HEK293T (cell line): ENCODE results near the gene CD81.

ENCODE experiments used
- CTCF ChIA-PET: fragments of 350-600 bp; formaldehyde crosslinking; extraction: SDS; loops from one replicate; lab custom pipeline; 2021; ENCODE audit warnings: antibody characterized with exemption, inconsistent platforms; lab: Yijun Ruan, JAX
- POLR2A ChIA-PET: fragments of 350-600 bp; formaldehyde crosslinking; extraction: SDS; loops from one replicate; lab custom pipeline; 2020; ENCODE audit warnings: antibody characterized with exemption, inconsistent platforms; lab: Yijun Ruan, JAX
- DNase-seq: peaks from one replicate; pipeline ENCODE4 v3.0.0; 2012; ENCODE audit warnings: mixed read lengths; ENCODE audit errors: extremely low spot score
- ARNT ChIP-seq: fragments of 450-650 bp; IDR thresholded peaks from 2 replicates; pipeline ENCODE4 v1.6.1; 2017; ENCODE audit warnings: mild to moderate bottlenecking
- BHLHE40 ChIP-seq: fragments of 450-650 bp; IDR thresholded peaks from 2 replicates; pipeline ENCODE4 v1.6.1; 2016; ENCODE audit warnings: mild to moderate bottlenecking, moderate library complexity, borderline replicate concordance
- CTBP1 ChIP-seq: fragments of 450-650 bp; IDR thresholded peaks from 2 replicates; pipeline ENCODE4 v1.6.1; 2016; ENCODE audit warnings: borderline replicate concordance
- ELF4 ChIP-seq: fragments of 450-650 bp; IDR thresholded peaks from 2 replicates; pipeline ENCODE4 v1.6.1; 2017; ENCODE audit warnings: antibody characterized with exemption
- FOXA1 ChIP-seq: fragments of 450-650 bp; IDR thresholded peaks from 2 replicates; pipeline ENCODE4 v1.6.1; 2016; ENCODE audit warnings: mild to moderate bottlenecking
- FOXK2 ChIP-seq: fragments of 450-650 bp; IDR thresholded peaks from 2 replicates; pipeline ENCODE4 v1.6.1; 2016; ENCODE audit warnings: mild to moderate bottlenecking
- FOXM1 ChIP-seq: fragments of 450-650 bp; IDR thresholded peaks from 2 replicates; pipeline ENCODE4 v1.6.1; 2017; ENCODE audit warnings: mild to moderate bottlenecking, borderline replicate concordance
- HDGF ChIP-seq: fragments of 450-650 bp; IDR thresholded peaks from 2 replicates; pipeline ENCODE4 v1.6.1; 2017; ENCODE audit warnings: antibody characterized with exemption, borderline replicate concordance
- L3MBTL2 ChIP-seq: fragments of 450-650 bp; conservative IDR thresholded peaks from 2 replicates; pipeline ENCODE4 v1.6.1; 2016; ENCODE audit warnings: mild to moderate bottlenecking
- LEF1 ChIP-seq: fragments of 450-650 bp; IDR thresholded peaks from 2 replicates; pipeline ENCODE4 v1.6.1; 2017; ENCODE audit warnings: mild to moderate bottlenecking, borderline replicate concordance
- NFRKB ChIP-seq: fragments of 450-650 bp; IDR thresholded peaks from 2 replicates; pipeline ENCODE4 v1.6.1; 2016; ENCODE audit warnings: mild to moderate bottlenecking, moderate library complexity
- SP1 ChIP-seq: fragments of 450-650 bp; IDR thresholded peaks from 2 replicates; pipeline ENCODE4 v1.6.1; 2017
- SUZ12 ChIP-seq: fragments of 450-650 bp; IDR thresholded peaks from 2 replicates; pipeline ENCODE4 v1.6.1; 2016; ENCODE audit warnings: mild to moderate bottlenecking
- TARDBP ChIP-seq: fragments of 450-650 bp; IDR thresholded peaks from 2 replicates; pipeline ENCODE4 v1.6.1; 2016
- ZNF384 ChIP-seq: fragments of 450-650 bp; IDR thresholded peaks from 2 replicates; pipeline ENCODE4 v1.6.1; 2016
- TF ChIP-seq, protein P1 (sequence below): fragments of 450-650 bp; IDR thresholded peaks from 2 replicates; pipeline ENCODE4 v1.6.1; 2016

The CD81 gene

DNA sequence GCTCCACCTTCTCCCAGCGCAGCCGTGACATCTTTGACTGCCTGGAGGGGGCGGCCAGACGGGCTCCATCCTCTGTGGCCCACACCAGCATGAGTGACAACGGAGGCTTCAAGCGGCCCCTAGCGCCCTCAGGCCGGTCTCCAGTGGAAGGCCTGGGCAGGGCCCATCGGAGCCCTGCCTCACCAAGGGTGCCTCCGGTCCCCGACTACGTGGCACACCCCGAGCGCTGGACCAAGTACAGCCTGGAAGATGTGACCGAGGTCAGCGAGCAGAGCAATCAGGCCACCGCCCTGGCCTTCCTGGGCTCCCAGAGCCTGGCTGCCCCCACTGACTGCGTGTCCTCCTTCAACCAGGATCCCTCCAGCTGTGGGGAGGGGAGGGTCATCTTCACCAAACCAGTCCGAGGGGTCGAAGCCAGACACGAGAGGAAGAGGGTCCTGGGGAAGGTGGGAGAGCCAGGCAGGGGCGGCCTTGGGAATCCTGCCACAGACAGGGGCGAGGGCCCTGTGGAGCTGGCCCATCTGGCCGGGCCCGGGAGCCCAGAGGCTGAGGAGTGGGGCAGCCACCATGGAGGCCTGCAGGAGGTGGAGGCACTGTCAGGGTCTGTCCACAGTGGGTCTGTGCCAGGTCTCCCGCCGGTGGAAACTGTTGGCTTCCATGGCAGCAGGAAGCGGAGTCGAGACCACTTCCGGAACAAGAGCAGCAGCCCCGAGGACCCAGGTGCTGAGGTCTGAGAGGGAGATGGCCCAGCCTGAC is 26.0 kb downstream of the CD81 start:
- CTCF ChIA-PET, result interaction anchor here (0.6 kb wide), 1 partner anchor 128 kb away, joined by 3 read pairs; no protein-coding TSS in a partner anchor
- POLR2A ChIA-PET, result interaction anchor here (4.5 kb wide), 1 partner anchor 17 kb away, joined by 30 read pairs; no protein-coding TSS in a partner anchor
- no peak for DNase-seq
- no peak for TF ChIP-seq CTBP1
- no peak for TF ChIP-seq HDGF
- TF ChIP-seq ARNT, result no peak
- TF ChIP-seq SUZ12, result no peak

DNA sequence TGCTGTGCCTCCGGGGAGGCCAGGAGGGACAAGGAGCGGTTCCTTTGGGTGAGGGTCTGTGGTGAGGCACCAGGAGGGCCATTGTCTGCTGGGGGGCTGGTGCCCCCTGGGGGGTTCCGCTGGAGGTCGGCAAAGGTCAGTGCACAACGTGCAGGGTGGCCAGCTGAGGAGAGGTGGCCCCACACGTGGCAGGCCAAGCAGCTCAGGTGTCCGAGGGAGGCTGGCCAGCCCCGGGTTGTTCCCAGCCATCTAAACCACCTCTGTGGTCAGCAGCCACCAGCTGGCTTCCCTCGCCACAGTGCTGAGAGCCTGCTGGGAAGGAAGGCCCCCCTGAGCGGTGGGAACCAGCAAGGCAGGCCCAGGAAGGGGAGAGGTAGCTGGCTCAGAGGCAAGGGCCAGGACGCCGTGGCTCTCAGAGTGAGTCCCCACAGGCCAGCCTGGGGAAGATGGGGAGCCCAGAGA is 27.7 kb downstream of the CD81 start:
- ChIA-PET CTCF (no interaction called here), POLR2A (interaction anchor here (0.7 kb wide), 1 partner anchor 9 kb away, joined by 3 read pairs; no protein-coding TSS in a partner anchor)
- DNase-seq, result no peak
- TF ChIP-seq, protein P1, sequence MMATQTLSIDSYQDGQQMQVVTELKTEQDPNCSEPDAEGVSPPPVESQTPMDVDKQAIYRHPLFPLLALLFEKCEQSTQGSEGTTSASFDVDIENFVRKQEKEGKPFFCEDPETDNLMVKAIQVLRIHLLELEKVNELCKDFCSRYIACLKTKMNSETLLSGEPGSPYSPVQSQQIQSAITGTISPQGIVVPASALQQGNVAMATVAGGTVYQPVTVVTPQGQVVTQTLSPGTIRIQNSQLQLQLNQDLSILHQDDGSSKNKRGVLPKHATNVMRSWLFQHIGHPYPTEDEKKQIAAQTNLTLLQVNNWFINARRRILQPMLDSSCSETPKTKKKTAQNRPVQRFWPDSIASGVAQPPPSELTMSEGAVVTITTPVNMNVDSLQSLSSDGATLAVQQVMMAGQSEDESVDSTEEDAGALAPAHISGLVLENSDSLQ, result no peak
- no peak for TF ChIP-seq L3MBTL2
- TF ChIP-seq CTBP1, result no peak
- TF ChIP-seq ZNF384, result no peak
- no peak for TF ChIP-seq ELF4
- TF ChIP-seq ARNT, result no peak
- TF ChIP-seq TARDBP, result no peak
- no peak for TF ChIP-seq FOXK2
- TF ChIP-seq SP1, result no peak
- TF ChIP-seq FOXM1, result no peak
- TF ChIP-seq FOXA1, result no peak
- no peak for TF ChIP-seq NFRKB
- TF ChIP-seq HDGF, result no peak
- no peak for TF ChIP-seq BHLHE40
- no peak for TF ChIP-seq LEF1
- no peak for TF ChIP-seq SUZ12

DNA sequence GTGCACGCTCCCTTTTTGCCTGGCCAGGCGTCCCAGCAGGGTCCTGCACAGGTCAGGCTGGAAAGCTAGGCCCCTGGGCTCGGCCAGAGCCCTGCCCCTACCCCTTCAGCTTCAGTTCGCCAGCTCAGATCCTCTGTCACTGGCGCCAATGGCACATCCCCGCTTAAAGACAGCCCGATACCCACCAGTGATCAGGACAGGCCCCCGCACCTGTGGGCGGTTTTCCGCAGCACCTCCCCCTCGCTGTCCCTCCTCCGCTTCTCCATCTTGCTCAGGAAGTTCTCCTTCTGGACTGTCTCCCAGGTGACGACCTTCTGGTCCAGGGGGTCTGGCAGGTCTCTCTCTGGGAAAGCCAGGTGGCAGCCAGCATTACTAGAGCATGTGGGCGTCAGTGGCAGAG is 29.3 kb downstream of the CD81 start:
- TF ChIP-seq HDGF (no peak), TARDBP (no peak), ELF4 (no peak), L3MBTL2 (no peak), CTBP1 (no peak), FOXA1 (no peak), ZNF384 (no peak), FOXM1 (no peak), NFRKB (no peak), SP1 (no peak), ARNT (no peak), LEF1 (no peak), FOXK2 (no peak), SUZ12 (no peak)
- TF ChIP-seq, protein P1, result no peak
- ChIA-PET CTCF (no interaction called here), POLR2A (no interaction called here)
- no peak for DNase-seq

DNA sequence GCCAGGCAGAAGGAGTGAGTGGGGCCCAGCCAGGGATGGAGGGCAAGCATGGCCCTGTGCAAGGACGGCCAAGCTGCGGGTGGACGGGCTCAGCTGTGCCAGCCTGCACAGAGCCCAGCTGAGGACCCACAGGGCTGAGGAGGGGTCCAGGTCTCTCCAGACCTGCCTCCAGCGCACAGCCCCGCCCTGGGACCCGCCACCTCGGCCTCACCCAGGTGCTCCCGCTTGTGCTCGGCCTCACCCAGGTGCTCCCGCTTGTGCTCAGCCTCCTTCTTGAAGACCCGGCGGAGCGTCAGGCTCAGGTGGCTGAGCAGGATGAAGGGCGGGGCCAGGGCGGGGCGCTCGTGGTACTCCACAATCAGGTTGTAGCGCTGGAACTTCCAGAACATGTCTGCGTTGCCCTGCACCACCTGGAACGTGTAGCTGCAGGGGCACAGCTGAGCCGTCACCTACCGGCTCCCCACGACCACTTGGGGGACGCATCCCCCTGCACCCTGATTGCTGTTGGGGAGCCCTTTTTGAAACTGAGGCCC is 29.8 kb downstream of the CD81 start:
- CTCF ChIA-PET, result no interaction called here
- TF ChIP-seq SP1 (no peak), ARNT (no peak)
- no peak for DNase-seq
- POLR2A ChIA-PET, result no interaction called here

DNA sequence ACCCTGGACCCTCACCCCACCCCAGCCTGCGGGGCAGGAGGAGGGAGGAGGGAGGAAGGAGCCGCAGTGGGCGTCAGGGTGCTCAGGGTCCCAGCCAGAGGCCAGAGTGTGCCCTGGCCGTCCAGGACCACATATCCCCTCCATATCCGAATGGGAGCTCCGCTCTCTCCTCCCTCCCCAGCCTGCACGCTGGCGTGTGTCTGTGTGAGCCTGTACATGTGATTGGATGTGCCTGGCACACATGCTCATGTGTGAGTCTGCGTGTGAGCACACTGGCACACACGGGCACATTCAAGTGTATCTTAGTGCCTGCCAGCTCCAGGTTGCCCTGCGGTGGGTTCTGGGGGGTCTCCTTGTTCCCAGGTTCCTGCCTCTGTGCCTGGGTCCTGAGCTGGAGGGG is 31.6 kb downstream of the CD81 start:
- ChIA-PET POLR2A (interaction anchor here (1.2 to 3.4 kb wide), 3 partner anchors 8 to 32 kb away, joined by 6 to 22 read pairs (median 18); partner anchors contain the start of genes CD81 and TSSC4), CTCF (interaction anchor here (1.1 to 2.8 kb wide), 2 partner anchors 8 to 11 kb away, joined by 4 to 29 read pairs; partner anchors contain the start of gene TSSC4)
- TF ChIP-seq NFRKB (no peak), L3MBTL2 (no peak), ZNF384 (no peak), FOXK2 (no peak), BHLHE40 (no peak), LEF1 (no peak)
- TF ChIP-seq, protein P1, result no peak
- no peak for DNase-seq

DNA sequence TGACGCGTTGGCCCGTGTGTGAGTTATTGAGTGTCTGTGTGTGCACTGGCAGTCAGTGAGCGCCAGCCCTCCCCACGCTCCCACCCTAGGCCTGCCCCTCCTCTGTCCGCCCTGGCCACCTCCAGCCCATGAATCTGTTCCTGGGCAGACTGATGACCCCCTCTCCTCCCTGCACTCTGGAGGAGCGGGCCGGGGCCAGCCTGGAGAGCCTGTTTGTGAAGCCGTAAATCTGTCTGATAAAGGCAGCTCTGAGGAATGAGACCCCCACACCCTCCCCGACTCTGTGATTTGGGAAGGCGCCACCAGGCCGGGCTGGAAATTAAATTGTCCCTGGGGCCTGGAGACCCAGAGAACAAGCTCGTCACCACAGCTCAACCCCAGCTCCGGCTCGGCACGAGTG is 32.0 kb downstream of the CD81 start:
- POLR2A ChIA-PET, result interaction anchor here (1.2 to 3.4 kb wide), 4 partner anchors 9 to 33 kb away, joined by 6 to 22 read pairs (median 12); partner anchors contain the start of genes CD81 and TSSC4
- TF ChIP-seq BHLHE40 (no peak), SUZ12 (no peak)
- TF ChIP-seq, protein P1, result no peak

More for the DNA sequence above, 32.0 kb downstream of the CD81 start:
- CTCF ChIA-PET, result interaction anchor here (0.7 to 2.8 kb wide), 3 partner anchors 9 to 769 kb away, joined by 3 to 29 read pairs (median 4); partner anchors contain the start of gene TSSC4
- DNase-seq, result no peak
